Activated gamma-delta T cell treated with anti-CD3 and anti-CD28 coated beads, Interleukin-2, amount 50 U/mL, for 16 hours (primary cell): ENCODE measurements around the gene PHF12.
"Not testable (repeated sequence)": the region's sequence is repeated elsewhere in the genome, so short reads cannot be mapped to it uniquely, and the experiment has no call there.

Experiments used
- DNase-seq: peaks from one replicate; pipeline ENCODE4 v3.0.0-alpha.2; 2020; ENCODE audit warnings: low read depth

PHF12 gene

GRCh38 chr17:28882154-28882895 is 69.0 kb downstream of the PHF12 start:
- no peak for DNase-seq

- no peak for DNase-seq
Measured at GRCh38 chr17:28881533-28882056, 69.7 kb downstream of the PHF12 start.

- DNase-seq, result no peak
Measured at GRCh38 chr17:28880572-28880945, 70.8 kb downstream of the PHF12 start.

GRCh38 chr17:28879886-28880571 is 71.3 kb downstream of the PHF12 start:
- DNase-seq, result no peak

- no peak for DNase-seq
Measured at GRCh38 chr17:28878981-28879380, 72.3 kb downstream of the PHF12 start.

- no peak for DNase-seq
Measured at GRCh38 chr17:28878158-28878910, 73.0 kb downstream of the PHF12 start.

- not testable (repeated sequence) for DNase-seq
Measured at GRCh38 chr17:28877150-28877711, 74.1 kb downstream of the PHF12 start.

- DNase-seq, result no peak
Measured at GRCh38 chr17:28875848-28876550, 75.3 kb downstream of the PHF12 start.

- DNase-seq, result no peak
Measured at GRCh38 chr17:28874750-28875149, 76.6 kb downstream of the PHF12 start.

GRCh38 chr17:28873839-28874238 is 77.5 kb downstream of the PHF12 start:
- no peak for DNase-seq

GRCh38 chr17:28871056-28871579 is 80.2 kb downstream of the PHF12 start:
- no peak for DNase-seq

GRCh38 chr17:28867276-28867675 is 84.0 kb downstream of the PHF12 start:
- no peak for DNase-seq

GRCh38 chr17:28865946-28866752 is 85.2 kb downstream of the PHF12 start:
- no peak for DNase-seq

- DNase-seq, result no peak
Measured at GRCh38 chr17:28864991-28865849, 86.1 kb downstream of the PHF12 start.

GRCh38 chr17:28863953-28864352 is 87.4 kb downstream of the PHF12 start:
- DNase-seq, result no peak

GRCh38 chr17:28862561-28862960 is 88.8 kb downstream of the PHF12 start:
- DNase-seq, result no peak

GRCh38 chr17:28861393-28862203 is 89.7 kb downstream of the PHF12 start:
- DNase-seq, result no peak

GRCh38 chr17:28860363-28860808 is 90.9 kb downstream of the PHF12 start:
- DNase-seq, result no peak
